Panc1 (cell line): ENCODE measurements around the gene SH2D1B. TPM values are rescaled to one million over a fixed set of nuclear protein-coding genes. Genes with fewer than 3 reads are reported as not detected.

Source experiments
- ATAC-seq: fragments of 200-7000 bp; cut with Tn5 transposase; 2 replicates; pipeline ENCODE4 v1.9.1; 2020; ENCODE audit warnings: mild to moderate bottlenecking, moderate library complexity
- BruUV-seq: library from RNA; stranded (reverse); fragments of 400-500 nt; replicated peaks from 2 replicates; lab custom pipeline; 2021; lab: Mats Ljungman, UMichigan
- CTCF ChIA-PET: fragments of 300-600 bp; sonication (Branson Sonifier 250); formaldehyde crosslinking; loops from one replicate; lab custom pipeline; 2022; ENCODE audit warnings: antibody characterized with exemption; lab: Charles Lee
- POLR2A ChIA-PET: fragments of 300-600 bp; sonication (Branson Sonifier 250); formaldehyde crosslinking; loops from one replicate; lab custom pipeline; 2022; ENCODE audit warnings: antibody characterized with exemption; lab: Charles Lee
- DNase-seq: peaks from one replicate; pipeline ENCODE4 v3.0.0-alpha.2; 2010; ENCODE audit warnings: low read depth, low spot score
- H3K27ac ChIP-seq: 2 replicates; pipeline ENCODE4 v1.5.1; 2011; ENCODE audit warnings: mild to moderate bottlenecking, low read length, inconsistent platforms
- H3K27me3 ChIP-seq: fragments of 200-500 bp; sonication (Bioruptor generic); 2 replicates; pipeline ENCODE4 v1.6.0; 2014; ENCODE audit warnings: low read length, inconsistent platforms; ENCODE audit not compliant: control insufficient read depth, insufficient read depth
- H3K36me3 ChIP-seq: fragments of 200-500 bp; sonication (Bioruptor generic); 2 replicates; pipeline ENCODE4 v1.5.1; 2014; ENCODE audit warnings: inconsistent platforms, mild to moderate bottlenecking, low read length, moderate library complexity; ENCODE audit not compliant: control insufficient read depth, insufficient read depth
- H3K4me1 ChIP-seq: 2 replicates; pipeline ENCODE4 v1.5.1; 2011; ENCODE audit warnings: inconsistent platforms, mild to moderate bottlenecking, low read length, moderate library complexity; ENCODE audit not compliant: control insufficient read depth, insufficient read depth
- H3K4me3 ChIP-seq, 2 experiments: 2 replicates each; pipeline ENCODE4 v1.5.1; 2011 to 2012; ENCODE audit warnings: low read depth in 2 of 2, low read length in 2 of 2, mild to moderate bottlenecking in 2 of 2, inconsistent platforms in 1 of 2, moderate library complexity in 1 of 2
- H3K9me3 ChIP-seq: fragments of 200-500 bp; sonication (Bioruptor generic); 2 replicates; pipeline ENCODE4 v1.5.1; 2014; ENCODE audit warnings: low read depth, mild to moderate bottlenecking, inconsistent platforms, low read length, moderate library complexity; ENCODE audit not compliant: control insufficient read depth, insufficient read depth
- POLR2AphosphoS5 ChIP-seq: IDR thresholded peaks from 2 replicates; pipeline ENCODE4 v1.6.1; 2012; ENCODE audit warnings: mild to moderate bottlenecking, low read depth, low read length, moderate library complexity
- REST ChIP-seq, 2 experiments: IDR thresholded peaks; 2 replicates each; pipeline ENCODE4 v1.6.1; 2011 to 2012; ENCODE audit warnings: low read depth in 2 of 2, control low read depth in 1 of 2, low read length in 1 of 2, mild to moderate bottlenecking in 1 of 2, moderate library complexity in 1 of 2; ENCODE audit not compliant: insufficient read depth in 1 of 2
- SIN3A ChIP-seq: IDR thresholded peaks from 2 replicates; pipeline ENCODE4 v1.6.1; 2012; ENCODE audit warnings: low read depth, mild to moderate bottlenecking, low read length, moderate library complexity, borderline replicate concordance; ENCODE audit not compliant: insufficient read depth
- TCF7L2 ChIP-seq: IDR thresholded peaks from 2 replicates; pipeline ENCODE4 v1.6.1; 2011; ENCODE audit warnings: mild to moderate bottlenecking, low read depth, low read length, inconsistent platforms
- in situ Hi-C: cut with HindIII; loops from 2 replicates; pipeline ENCODE4 v1.10.0; 2016; ENCODE audit warnings: low sequenced_read_pairs, low pct_unique_long_range_greater_than_20kb
- intact Hi-C: fragments of 100-400 bp; cut with micrococcal nuclease; formaldehyde crosslinking; loops from one replicate; pipeline ENCODE4 v1.10.0; 2022; ENCODE audit not compliant: unreplicated experiment
- total RNA-seq: library from RNA; stranded (reverse); gene quantifications from one replicate; pipeline ENCODE4 v1.2.1, GENCODE V29; 2021; ENCODE audit not compliant: unreplicated experiment
- TF ChIP-seq, protein P1 (sequence below): fragments of 450-650 bp; IDR thresholded peaks from 2 replicates; pipeline ENCODE4 v1.5.1; 2017; ENCODE audit warnings: mild to moderate bottlenecking

The SH2D1B gene
- total RNA-seq, 1 experiment from 2014 or later = not detected

DNA sequence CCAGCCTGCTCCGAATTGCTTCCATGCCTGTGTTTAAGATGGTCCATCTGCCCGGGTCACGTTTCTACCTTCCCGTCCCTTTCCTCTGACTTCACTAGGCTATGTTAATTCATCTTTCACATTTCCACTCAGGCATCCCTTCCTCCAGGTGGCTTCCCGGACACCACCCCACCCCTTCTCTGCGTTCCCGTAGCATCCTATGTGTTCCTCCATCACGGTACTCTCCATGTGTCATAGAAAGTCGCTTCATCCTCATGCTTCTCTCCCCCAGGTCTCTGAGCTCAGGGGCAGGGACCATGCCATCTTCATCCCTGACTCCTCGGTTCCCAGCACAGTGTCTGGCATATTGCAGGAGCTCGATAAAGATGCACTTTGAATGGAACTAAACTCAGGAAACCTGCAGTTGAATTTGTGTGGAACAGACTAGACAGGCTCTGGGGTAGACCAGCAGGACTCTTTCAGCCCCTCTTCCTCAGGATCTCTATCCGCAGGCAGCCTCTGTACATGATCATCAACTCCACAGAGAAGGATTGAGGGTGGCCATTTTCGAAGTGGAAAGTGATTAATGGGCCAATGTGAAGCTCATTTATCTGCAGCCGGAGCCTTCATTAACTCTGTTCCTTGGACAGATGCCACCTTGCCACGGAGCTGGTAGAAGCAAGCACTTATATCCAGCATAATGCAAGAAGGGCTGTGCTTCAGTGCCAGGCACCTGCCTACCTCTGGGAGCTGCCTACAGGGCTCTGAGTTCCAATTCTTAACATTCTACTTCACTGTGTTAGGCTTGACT is 21.3 kb downstream of the SH2D1B start:
- Histone ChIP-seq H3K27me3 (peaks cover 2% of the 10 kb centered on the region; the same call in 1 of the 2 replicates), H3K4me3 (no peak overlapping the region), H3K9me3 (no peaks in the 10 kb centered on the region), H3K36me3 (no peaks in the 10 kb centered on the region; the same call in 1 of the 2 replicates), H3K4me1 (peaks cover 22% of the 10 kb centered on the region), H3K27ac (peak overlapping the region; percentile 76)
- CTCF ChIA-PET = interaction anchor here (0.9 kb wide), 1 partner anchor 77 kb away, joined by 3 read pairs; no protein-coding TSS in a partner anchor
- no TSS peak for BruUV-seq
- POLR2A ChIA-PET = no interaction called here
- TF ChIP-seq SIN3A (no peak), TCF7L2 (no peak), POLR2AphosphoS5 (no peak), REST (IDR thresholded peaks at IDR 0.05; ENCODE audit: insufficient read depth in 1 of 2, low read depth in 2 of 2, low read length in 1 of 2) (no peak)
- TF ChIP-seq, protein P1, sequence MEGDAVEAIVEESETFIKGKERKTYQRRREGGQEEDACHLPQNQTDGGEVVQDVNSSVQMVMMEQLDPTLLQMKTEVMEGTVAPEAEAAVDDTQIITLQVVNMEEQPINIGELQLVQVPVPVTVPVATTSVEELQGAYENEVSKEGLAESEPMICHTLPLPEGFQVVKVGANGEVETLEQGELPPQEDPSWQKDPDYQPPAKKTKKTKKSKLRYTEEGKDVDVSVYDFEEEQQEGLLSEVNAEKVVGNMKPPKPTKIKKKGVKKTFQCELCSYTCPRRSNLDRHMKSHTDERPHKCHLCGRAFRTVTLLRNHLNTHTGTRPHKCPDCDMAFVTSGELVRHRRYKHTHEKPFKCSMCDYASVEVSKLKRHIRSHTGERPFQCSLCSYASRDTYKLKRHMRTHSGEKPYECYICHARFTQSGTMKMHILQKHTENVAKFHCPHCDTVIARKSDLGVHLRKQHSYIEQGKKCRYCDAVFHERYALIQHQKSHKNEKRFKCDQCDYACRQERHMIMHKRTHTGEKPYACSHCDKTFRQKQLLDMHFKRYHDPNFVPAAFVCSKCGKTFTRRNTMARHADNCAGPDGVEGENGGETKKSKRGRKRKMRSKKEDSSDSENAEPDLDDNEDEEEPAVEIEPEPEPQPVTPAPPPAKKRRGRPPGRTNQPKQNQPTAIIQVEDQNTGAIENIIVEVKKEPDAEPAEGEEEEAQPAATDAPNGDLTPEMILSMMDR = no peak
- intact Hi-C loops (loop anchor here (10.0 kb wide), 1 partner anchor 626 kb away; the partner anchor contains the start of gene ATF6), in situ Hi-C loops (no loop called here)
- no peak for ATAC-seq
- no peak for DNase-seq

GRCh38 chr1:162389971-162390370 is 22.0 kb downstream of the SH2D1B start:
- ChIA-PET POLR2A (interaction anchor here (0.7 kb wide), 1 partner anchor 29 kb away, joined by 3 read pairs; no protein-coding TSS in a partner anchor), CTCF (no interaction called here)
- Histone ChIP-seq H3K4me3 (no peak overlapping the region), H3K27ac (no peak overlapping the region; the same call in 1 of the 2 replicates), H3K36me3 (no peaks in the 10 kb centered on the region; the same call in 1 of the 2 replicates), H3K9me3 (no peaks in the 10 kb centered on the region), H3K27me3 (no peaks in the 10 kb centered on the region), H3K4me1 (peaks cover 22% of the 10 kb centered on the region)
- intact Hi-C loops (loop anchor here (10.0 kb wide), 1 partner anchor 625 kb away; the partner anchor contains the start of gene ATF6), in situ Hi-C loops (no loop called here)
- no TSS peak for BruUV-seq
- TF ChIP-seq, protein P1 = no peak
- no peak for TF ChIP-seq TCF7L2
- no peak for TF ChIP-seq POLR2AphosphoS5
- no peak for TF ChIP-seq SIN3A
- TF ChIP-seq REST (IDR thresholded peaks at IDR 0.05; ENCODE audit: insufficient read depth in 1 of 2, low read depth in 2 of 2, low read length in 1 of 2) = no peak
- DNase-seq = no peak
- ATAC-seq = peak; percentile 28; the same call in 1 of the 2 replicates
